ENCODE data around the gene IL13RA1.

- no peak for TF ChIP-seq CTCF (conservative IDR thresholded peaks at IDR 0.05)
- no peak for TF ChIP-seq ZFX (IDR thresholded peaks at IDR 0.05)
Measured at GRCh38 chrX:118760025-118760424, 32.6 kb downstream of the IL13RA1 start.

Data from C4-2B (cell line).